Activated naive CD8-positive, alpha-beta T cell (primary cell): ENCODE measurements around the gene ZSCAN31.
"Not testable (repeated sequence)": the region's sequence is repeated elsewhere in the genome, so short reads cannot be mapped to it uniquely, and the experiment has no call there.

Source experiments
- H3K27ac Mint-ChIP-seq: one replicate; pipeline ENCODE4 v1.8.0; 2021; ENCODE audit warnings: mixed read lengths
- H3K27me3 Mint-ChIP-seq: one replicate; pipeline ENCODE4 v1.8.0; 2021; ENCODE audit warnings: mixed read lengths
- H3K36me3 Mint-ChIP-seq: one replicate; pipeline ENCODE4 v1.8.0; 2021; ENCODE audit warnings: mixed read lengths
- H3K4me1 Mint-ChIP-seq: one replicate; pipeline ENCODE4 v1.8.0; 2021; ENCODE audit warnings: low read depth, mixed read lengths
- H3K4me3 Mint-ChIP-seq: one replicate; pipeline ENCODE4 v1.8.0; 2021; ENCODE audit warnings: mild to moderate bottlenecking, mixed read lengths
- H3K9me3 Mint-ChIP-seq: one replicate; pipeline ENCODE4 v1.8.0; 2021; ENCODE audit warnings: low read depth, mixed read lengths

The ZSCAN31 gene

DNA sequence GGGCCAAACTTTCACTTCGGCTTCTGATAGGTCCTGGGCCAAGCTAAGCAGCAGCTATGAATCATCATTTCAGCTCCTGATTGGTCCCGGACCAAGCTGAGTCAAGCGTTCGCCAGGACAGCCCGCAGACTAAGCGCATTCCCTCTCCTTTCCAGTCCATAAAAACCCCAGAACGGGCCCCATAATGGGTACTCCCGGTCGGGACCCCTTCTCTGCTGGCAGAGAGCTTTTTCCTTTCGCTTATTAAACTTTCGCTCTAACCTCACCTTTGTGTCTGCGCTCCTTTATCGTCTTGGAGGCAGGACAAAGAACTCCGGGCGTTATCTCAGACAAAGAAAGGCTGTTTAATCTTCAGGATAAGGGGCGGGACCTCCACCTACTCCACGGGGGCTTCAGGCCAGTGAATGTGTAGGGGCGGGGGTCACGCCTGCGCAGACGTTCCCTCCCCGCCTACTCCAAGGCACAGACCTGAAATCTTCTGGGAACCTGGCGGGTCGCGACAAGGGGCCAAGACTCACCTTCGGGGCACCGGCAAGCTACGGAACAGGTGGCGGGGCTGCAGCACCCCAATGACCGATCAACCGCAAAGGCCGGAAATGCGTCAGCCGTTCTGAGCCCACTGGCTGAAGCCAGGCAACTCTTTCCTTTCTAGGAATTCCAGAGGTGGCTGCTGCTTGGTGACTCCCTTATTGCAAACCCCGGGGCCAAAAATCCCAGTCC lies at the start of gene ZSCAN31:
TSS of gene ZSCAN31 (minus strand) at position 585 of the 720 bp plus-strand sequence. CDS start 6,465 bp downstream, outside the sequence.
- peak within 1 kb of the TSS; percentile 46 for H3K4me3 Mint-ChIP-seq
- peaks cover 4% of the 10 kb centered on the region for H3K36me3 Mint-ChIP-seq
- H3K27ac Mint-ChIP-seq, result no peak within 1 kb of the TSS
- no peaks in the 10 kb centered on the region for H3K27me3 Mint-ChIP-seq
- H3K4me1 Mint-ChIP-seq, result peaks cover 10% of the 10 kb centered on the region
- H3K9me3 Mint-ChIP-seq, result no peaks in the 10 kb centered on the region

DNA sequence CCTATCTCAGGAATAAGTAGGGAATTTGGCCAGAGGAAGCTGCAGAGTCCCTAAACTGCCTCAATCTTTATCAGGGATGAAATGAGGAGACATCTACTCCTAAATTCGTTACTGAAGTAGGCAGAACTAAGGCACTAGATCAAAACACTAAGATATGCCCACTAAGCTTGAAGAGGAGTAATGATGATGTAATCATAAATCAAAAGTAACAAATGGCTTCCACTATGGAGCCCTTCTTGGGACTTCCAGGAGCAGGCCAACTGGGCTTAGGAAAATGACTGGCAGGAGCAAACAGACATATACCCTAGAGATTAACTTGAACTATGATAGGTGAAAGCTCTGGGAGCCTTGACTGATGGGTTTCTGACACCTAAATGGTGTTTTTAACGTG lies 48.2 kb upstream of the ZSCAN31 start:
- Mint-ChIP-seq H3K36me3 (peaks cover 46% of the 10 kb centered on the region), H3K27me3 (no peaks in the 10 kb centered on the region), H3K27ac (no peak overlapping the region), H3K9me3 (no peaks in the 10 kb centered on the region), H3K4me3 (no peak overlapping the region), H3K4me1 (peaks cover 33% of the 10 kb centered on the region)

DNA sequence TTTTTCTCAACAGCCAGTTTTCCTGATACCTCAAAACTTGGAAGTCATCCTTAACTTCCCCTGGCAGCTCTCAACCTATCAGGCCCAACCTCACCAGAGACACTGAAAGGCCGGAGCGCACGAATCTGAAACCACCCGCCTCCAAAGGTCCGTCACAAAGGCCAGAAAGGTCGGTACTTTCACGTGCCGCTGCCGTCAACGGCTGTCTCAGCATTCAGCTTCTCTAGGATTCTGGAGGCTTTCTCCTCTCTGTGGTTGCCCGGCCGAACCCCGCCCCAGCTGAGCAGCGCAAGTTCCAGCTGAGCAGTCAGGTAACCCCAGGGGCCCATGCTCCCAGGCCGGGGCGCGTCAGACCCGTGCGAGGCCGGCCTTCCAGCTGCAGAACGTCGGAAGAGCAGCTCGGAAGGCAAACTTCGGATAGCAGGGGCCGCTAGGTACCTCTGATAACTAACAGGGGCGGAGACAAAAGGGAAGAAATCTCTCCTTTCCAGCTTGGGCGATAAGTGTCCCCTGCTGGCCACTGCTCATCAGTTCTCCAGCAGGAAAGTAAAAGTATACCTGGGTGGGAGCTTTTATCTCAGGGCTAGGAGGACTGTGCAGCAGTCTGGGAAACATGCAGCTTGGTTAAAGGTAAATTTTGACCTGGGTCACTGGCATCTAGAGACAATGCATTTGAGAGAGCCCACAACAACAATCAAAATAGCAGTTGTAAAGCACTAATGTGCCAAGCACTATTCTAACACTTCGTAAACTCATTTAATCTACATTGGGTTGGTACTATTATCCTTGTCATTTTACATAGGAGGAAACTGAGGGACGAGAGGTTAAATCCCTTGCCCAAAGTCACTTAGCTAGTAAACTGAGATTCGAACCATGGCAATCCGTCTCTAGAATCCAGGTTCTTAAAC lies 47.5 kb upstream of the ZSCAN31 start:
- Mint-ChIP-seq H3K27ac (peak overlapping the region; percentile 50), H3K4me1 (peaks cover 28% of the 10 kb centered on the region), H3K36me3 (peaks cover 42% of the 10 kb centered on the region), H3K27me3 (no peaks in the 10 kb centered on the region), H3K4me3 (peak overlapping the region; percentile 81), H3K9me3 (no peaks in the 10 kb centered on the region)

DNA sequence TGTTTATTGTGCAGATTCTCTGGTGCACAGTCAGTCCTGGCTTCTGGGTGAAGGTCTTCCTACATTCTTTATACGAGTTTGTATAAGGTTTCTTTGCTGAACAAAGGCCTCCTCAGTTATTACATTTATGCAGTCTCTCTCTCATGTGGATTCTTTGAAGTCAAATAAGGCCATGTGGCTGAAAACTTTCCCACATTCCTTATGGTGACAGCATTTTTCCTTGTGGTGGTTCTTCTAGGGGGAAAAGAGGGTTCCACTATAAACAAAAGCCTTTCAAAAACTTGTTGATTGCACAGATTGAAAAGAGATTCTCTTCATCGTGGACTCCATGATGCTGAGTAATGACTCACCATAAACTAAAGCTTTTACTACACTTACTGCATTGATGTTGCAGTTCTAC lies 44.4 kb upstream of the ZSCAN31 start:
- H3K27me3 Mint-ChIP-seq, result no peaks in the 10 kb centered on the region
- peaks cover 39% of the 10 kb centered on the region for H3K36me3 Mint-ChIP-seq
- H3K4me1 Mint-ChIP-seq, result peaks cover 17% of the 10 kb centered on the region
- no peak overlapping the region for H3K4me3 Mint-ChIP-seq
- no peaks in the 10 kb centered on the region for H3K9me3 Mint-ChIP-seq
- H3K27ac Mint-ChIP-seq, result no peak overlapping the region

DNA sequence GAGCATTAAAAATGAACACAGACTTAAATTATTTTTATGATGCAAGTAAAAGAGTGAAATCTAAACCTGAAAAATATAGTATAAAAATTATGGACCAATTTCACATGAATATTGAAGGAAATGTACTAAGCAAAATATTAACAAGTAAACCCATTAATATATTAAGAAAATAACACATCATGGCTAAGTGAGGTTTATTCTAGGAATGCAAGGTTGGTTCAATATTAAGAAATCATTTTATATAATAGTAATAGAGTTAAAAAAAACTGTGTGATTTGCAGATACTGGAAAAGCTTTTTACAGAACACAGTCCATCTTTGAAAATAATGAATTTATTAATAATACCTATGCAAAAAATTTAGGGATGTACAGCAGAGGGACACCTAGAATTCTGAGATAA lies 42.7 kb upstream of the ZSCAN31 start:
- peaks cover 36% of the 10 kb centered on the region for H3K36me3 Mint-ChIP-seq
- no peak overlapping the region for H3K27ac Mint-ChIP-seq
- H3K27me3 Mint-ChIP-seq, result no peaks in the 10 kb centered on the region
- H3K4me3 Mint-ChIP-seq, result no peak overlapping the region
- H3K9me3 Mint-ChIP-seq, result no peaks in the 10 kb centered on the region
- H3K4me1 Mint-ChIP-seq, result peaks cover 13% of the 10 kb centered on the region

DNA sequence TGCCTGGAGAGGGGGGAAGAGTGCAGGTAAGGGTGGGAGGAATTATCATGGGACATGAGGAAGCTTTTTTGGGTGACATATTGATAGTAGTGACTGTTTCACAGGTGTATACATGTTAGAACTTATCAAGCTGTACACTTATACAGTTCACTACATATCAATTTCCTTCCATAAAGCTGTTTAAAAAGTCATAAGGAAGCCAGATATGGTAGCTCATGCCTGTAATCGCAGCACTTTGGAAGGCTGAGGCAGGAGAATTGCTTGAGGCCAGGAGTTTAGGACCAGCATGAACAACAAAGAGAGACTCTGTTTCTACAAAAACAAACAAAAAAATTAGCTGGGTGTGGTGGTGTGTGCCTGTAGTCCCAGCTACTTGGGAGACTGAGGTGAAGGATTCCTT lies 41.9 kb upstream of the ZSCAN31 start:
- no peak overlapping the region for H3K4me3 Mint-ChIP-seq
- peaks cover 36% of the 10 kb centered on the region for H3K36me3 Mint-ChIP-seq

DNA sequence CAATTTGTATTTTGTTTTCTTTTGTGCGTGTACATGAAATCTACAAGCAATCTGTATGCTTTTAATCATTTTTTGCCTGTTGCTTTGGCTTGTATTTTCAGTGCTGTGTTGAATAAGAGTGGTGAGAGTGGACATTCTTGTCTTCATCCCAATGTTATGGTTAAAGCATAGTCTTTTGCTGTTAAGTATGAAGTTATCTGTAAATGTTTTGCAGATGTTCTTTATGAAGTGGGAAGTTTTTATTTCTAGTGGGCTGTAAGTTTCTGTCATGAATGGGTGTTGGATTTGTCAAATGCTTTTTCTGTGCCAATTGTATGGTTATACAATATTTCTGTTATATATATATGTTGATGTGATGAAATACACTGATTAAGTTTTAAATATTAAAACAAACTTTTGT lies 38.0 kb upstream of the ZSCAN31 start:
- peaks cover 18% of the 10 kb centered on the region for H3K36me3 Mint-ChIP-seq
- no peak overlapping the region for H3K4me3 Mint-ChIP-seq
- H3K27ac Mint-ChIP-seq, result no peak overlapping the region
- H3K27me3 Mint-ChIP-seq, result no peaks in the 10 kb centered on the region
- H3K4me1 Mint-ChIP-seq, result no peaks in the 10 kb centered on the region
- no peaks in the 10 kb centered on the region for H3K9me3 Mint-ChIP-seq

More for the DNA sequence above, 41.9 kb upstream of the ZSCAN31 start:
- Mint-ChIP-seq H3K27me3 (no peaks in the 10 kb centered on the region), H3K4me1 (peaks cover 6% of the 10 kb centered on the region), H3K27ac (no peak overlapping the region), H3K9me3 (no peaks in the 10 kb centered on the region)

DNA sequence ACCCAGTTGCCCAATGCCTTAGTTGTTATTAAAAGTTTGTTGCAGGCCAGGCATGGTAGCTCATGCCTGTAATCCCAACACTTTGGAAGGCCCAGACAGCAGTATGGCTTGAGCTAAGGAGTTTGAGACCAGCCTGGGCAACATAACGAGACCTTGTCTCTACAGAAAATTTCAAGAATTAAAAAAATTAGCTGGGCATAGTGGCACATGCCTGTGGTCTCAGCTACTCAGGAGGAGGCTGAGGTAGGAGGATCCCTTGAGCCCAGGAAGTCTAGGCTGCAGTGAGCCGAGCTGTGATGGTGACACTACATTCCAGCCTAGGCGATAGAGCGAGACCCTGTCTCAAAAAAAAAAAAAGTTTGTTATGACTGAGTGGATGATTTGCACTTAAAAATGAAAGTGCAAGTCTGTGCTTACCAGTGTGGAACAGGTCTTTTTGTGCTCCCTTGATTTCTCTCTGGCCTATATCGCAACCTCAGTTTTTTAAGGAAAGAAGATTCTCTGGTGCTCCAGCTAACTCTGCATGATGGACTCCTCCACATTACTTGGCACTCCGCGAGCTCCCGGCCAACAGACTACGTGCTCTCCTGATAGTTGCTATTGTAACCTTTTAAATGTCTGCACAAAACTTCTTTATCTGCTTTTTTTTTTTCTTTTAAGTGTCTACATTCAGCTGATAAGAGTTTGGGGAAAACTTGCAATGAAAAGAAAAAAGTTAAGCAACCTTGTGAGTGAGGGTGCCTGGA lies 35.9 kb upstream of the ZSCAN31 start:
- H3K36me3 Mint-ChIP-seq, result peaks cover 11% of the 10 kb centered on the region
- no peaks in the 10 kb centered on the region for H3K4me1 Mint-ChIP-seq
- no peak overlapping the region for H3K27ac Mint-ChIP-seq

DNA sequence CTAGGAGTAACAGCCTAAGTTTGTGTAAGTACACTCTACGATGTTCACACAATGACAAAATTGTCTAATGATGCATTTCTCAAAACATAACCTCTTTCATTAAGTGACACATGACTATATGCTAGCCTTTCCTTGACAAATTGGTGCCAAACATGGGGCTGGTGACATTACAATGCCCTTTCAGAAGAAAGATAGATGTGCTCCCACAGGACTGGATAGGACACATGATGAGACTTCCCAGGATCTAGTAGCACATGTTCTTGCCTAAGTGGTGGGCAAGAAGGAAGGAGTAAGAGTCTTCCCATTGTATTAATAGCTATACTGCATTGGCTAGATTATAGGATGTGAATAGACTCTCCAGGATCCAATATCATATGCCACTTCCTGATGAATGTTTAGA lies 35.3 kb upstream of the ZSCAN31 start:
- peaks cover 13% of the 10 kb centered on the region for H3K36me3 Mint-ChIP-seq

More for the DNA sequence above, 35.9 kb upstream of the ZSCAN31 start:
- Mint-ChIP-seq H3K27me3 (no peaks in the 10 kb centered on the region), H3K9me3 (no peaks in the 10 kb centered on the region), H3K4me3 (no peak overlapping the region)

DNA sequence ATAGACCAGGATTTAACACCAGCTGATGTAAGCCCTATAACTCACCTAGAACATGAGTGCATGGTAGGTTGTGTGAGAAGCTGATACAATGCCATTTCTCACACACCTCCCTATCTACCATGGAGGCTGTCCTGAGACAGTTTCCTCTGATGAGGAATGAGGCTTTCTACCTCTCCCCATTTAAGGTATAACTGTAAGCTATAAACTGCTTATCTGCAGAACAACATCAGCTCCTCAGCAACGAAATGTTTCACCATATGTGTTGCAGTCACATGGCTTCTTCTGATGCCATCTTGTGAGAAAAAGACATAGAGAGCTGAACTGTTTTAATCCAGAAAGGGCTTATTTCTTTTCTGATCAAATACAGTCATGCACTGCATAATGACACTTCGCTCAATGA lies 34.5 kb upstream of the ZSCAN31 start:
- no peak overlapping the region for H3K4me3 Mint-ChIP-seq
- H3K27me3 Mint-ChIP-seq, result no peaks in the 10 kb centered on the region
- H3K4me1 Mint-ChIP-seq, result no peaks in the 10 kb centered on the region
- H3K27ac Mint-ChIP-seq, result no peak overlapping the region
- H3K36me3 Mint-ChIP-seq, result peaks cover 15% of the 10 kb centered on the region
- no peaks in the 10 kb centered on the region for H3K9me3 Mint-ChIP-seq

More for the DNA sequence above, 35.3 kb upstream of the ZSCAN31 start:
- H3K27ac Mint-ChIP-seq, result no peak overlapping the region
- H3K4me3 Mint-ChIP-seq, result no peak overlapping the region
- H3K4me1 Mint-ChIP-seq, result no peaks in the 10 kb centered on the region
- no peaks in the 10 kb centered on the region for H3K27me3 Mint-ChIP-seq
- no peaks in the 10 kb centered on the region for H3K9me3 Mint-ChIP-seq

DNA sequence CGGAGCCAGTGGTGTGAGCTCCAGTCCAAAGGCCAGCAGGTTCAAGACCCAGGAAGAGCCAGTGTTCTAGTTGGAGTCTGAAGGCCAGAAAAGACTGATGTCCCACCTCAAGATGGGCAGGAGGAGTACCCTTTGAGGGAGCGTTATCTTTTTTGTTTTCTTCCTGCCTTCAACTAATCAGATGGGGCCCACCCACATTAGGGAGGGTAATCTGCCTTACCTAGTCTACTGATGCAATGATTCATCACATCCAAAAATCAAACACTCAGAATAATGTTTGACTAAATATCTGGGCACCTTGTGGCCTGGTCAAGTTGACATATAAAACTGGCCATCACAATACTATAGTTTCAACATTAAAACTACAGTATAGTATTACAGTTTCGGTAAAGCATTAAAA lies 33.5 kb upstream of the ZSCAN31 start:
- Mint-ChIP-seq H3K9me3 (no peaks in the 10 kb centered on the region), H3K27me3 (no peaks in the 10 kb centered on the region), H3K4me3 (no peak overlapping the region), H3K36me3 (peaks cover 15% of the 10 kb centered on the region), H3K27ac (no peak overlapping the region), H3K4me1 (no peaks in the 10 kb centered on the region)

DNA sequence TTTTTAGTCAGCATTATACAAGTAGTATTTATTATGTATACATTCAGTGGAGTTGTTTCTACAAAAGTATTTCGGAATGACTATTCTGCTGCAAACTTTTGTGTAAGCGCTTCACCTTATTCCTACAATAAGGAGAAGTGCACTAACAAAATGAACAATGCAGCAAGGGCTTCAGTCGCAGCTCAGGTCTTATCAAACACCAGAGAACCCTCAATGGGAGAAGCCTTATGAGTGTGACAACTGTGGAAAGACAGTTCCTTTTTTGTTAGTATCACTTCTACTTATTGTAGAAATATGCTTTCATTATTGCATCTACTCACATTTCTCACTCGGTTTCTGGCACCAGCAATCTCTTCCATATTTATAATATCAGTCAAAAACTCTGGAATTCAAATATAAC lies 32.6 kb upstream of the ZSCAN31 start:
- H3K36me3 Mint-ChIP-seq, result peaks cover 15% of the 10 kb centered on the region
- no peaks in the 10 kb centered on the region for H3K9me3 Mint-ChIP-seq
- no peak overlapping the region for H3K4me3 Mint-ChIP-seq
- no peaks in the 10 kb centered on the region for H3K4me1 Mint-ChIP-seq
- no peaks in the 10 kb centered on the region for H3K27me3 Mint-ChIP-seq
- no peak overlapping the region for H3K27ac Mint-ChIP-seq

DNA sequence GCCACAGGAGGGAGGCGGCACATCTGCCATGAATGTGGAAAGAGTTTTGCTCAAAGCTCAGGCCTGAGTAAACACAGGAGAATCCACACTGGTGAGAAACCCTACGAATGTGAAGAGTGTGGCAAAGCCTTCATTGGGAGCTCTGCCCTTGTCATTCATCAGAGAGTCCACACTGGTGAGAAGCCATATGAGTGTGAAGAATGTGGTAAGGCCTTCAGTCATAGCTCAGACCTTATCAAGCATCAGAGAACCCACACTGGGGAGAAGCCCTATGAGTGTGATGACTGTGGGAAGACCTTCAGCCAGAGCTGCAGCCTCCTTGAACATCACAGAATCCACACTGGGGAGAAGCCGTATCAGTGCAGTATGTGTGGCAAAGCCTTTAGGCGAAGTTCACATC lies 29.6 kb upstream of the ZSCAN31 start:
- H3K27ac Mint-ChIP-seq, H3K27me3 Mint-ChIP-seq: not testable (repeated sequence)
- H3K36me3 Mint-ChIP-seq, result peaks cover 15% of the 10 kb centered on the region

DNA sequence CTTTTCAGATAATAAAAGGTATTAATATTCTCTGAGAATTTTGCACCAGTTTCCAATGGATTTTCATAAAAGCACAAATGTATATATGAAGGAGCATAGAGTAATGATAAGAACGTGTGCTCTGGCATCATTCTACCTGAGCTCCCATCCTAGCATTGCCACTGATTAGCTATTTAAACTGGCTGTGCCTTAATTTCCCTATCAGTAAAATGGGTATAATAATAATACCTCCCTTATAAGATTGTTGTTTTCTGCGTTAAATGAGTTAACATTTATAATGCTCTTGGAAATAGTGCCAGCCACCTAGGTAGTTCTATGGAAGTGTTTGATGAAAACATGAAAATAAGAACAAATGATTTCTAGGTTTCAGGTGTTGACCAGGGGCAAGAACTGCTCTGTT lies 25.0 kb upstream of the ZSCAN31 start:
- Mint-ChIP-seq H3K27me3 (no peaks in the 10 kb centered on the region), H3K27ac (no peak overlapping the region), H3K4me3 (no peak overlapping the region), H3K36me3 (peaks cover 10% of the 10 kb centered on the region), H3K4me1 (peaks cover 3% of the 10 kb centered on the region), H3K9me3 (no peaks in the 10 kb centered on the region)

More for the DNA sequence above, 29.6 kb upstream of the ZSCAN31 start:
- not testable (repeated sequence) for H3K4me3 Mint-ChIP-seq, H3K4me1 Mint-ChIP-seq, H3K9me3 Mint-ChIP-seq

DNA sequence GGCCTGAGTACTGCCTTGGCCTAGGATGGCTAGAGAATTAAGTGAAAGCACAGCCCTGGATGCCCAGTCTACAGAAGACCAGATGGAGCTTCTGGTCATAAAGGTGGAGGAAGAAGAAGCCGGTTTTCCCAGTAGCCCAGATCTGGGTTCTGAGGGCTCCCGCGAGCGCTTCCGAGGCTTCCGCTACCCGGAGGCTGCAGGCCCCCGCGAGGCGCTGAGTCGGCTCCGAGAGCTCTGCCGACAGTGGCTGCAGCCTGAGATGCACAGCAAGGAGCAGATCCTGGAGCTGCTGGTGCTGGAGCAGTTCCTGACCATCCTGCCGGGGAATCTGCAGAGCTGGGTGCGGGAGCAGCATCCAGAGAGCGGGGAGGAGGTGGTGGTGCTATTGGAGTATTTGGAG lies 23.6 kb upstream of the ZSCAN31 start:
- H3K9me3 Mint-ChIP-seq, H3K27ac Mint-ChIP-seq, H3K36me3 Mint-ChIP-seq, H3K27me3 Mint-ChIP-seq, H3K4me3 Mint-ChIP-seq: not testable (repeated sequence)
- peaks cover 11% of the 10 kb centered on the region for H3K4me1 Mint-ChIP-seq
